SH-SY5Y (cell line): ENCODE measurements around the gene LIPF.

ENCODE experiments used
- GATA2 ChIP-seq: IDR thresholded peaks from 2 replicates; pipeline ENCODE4 v1.6.1; 2011; ENCODE audit warnings: mild to moderate bottlenecking, low read depth, low read length
- GATA3 ChIP-seq: IDR thresholded peaks from 2 replicates; pipeline ENCODE4 v1.6.1; 2011; ENCODE audit warnings: low read depth, mild to moderate bottlenecking, low read length, moderate library complexity

LIPF gene

GRCh38 chr10:88664142-88664541, at the start of gene LIPF:
Gene LIPF (plus strand): TSS chr10:88664442. CDS start chr10:88667298, 2,856 bp downstream.
- no peak for TF ChIP-seq GATA2
- no peak for TF ChIP-seq GATA3

GRCh38 chr10:88616250-88616977, 47.8 kb upstream of the LIPF start:
- TF ChIP-seq GATA3 (no peak), GATA2 (no peak)

- TF ChIP-seq GATA3 (peak; percentile 91), GATA2 (peak; percentile 85)
Observed at GRCh38 chr10:88617772-88618300, 46.4 kb upstream of the LIPF start.

- no peak for TF ChIP-seq GATA3
- TF ChIP-seq GATA2: no peak
Observed at GRCh38 chr10:88618496-88618895, 45.7 kb upstream of the LIPF start.

- TF ChIP-seq GATA3: no peak
- TF ChIP-seq GATA2: no peak
Observed at GRCh38 chr10:88620441-88620840, 43.8 kb upstream of the LIPF start.

- TF ChIP-seq GATA3: peak; percentile 84
- peak; percentile 57; the same call in 1 of the 2 replicates for TF ChIP-seq GATA2
Observed at GRCh38 chr10:88623835-88624234, 40.4 kb upstream of the LIPF start.

- TF ChIP-seq GATA3 (no peak), GATA2 (no peak)
Observed at GRCh38 chr10:88624840-88625239, 39.4 kb upstream of the LIPF start.

GRCh38 chr10:88640186-88640585, 24.1 kb upstream of the LIPF start:
- no peak for TF ChIP-seq GATA3
- TF ChIP-seq GATA2: no peak

GRCh38 chr10:88642209-88642608, 22.0 kb upstream of the LIPF start:
- TF ChIP-seq GATA3 (no peak), GATA2 (no peak)

GRCh38 chr10:88642963-88643362, 21.3 kb upstream of the LIPF start:
- no peak for TF ChIP-seq GATA2

- TF ChIP-seq GATA3 (no peak), GATA2 (no peak)
Observed at GRCh38 chr10:88647061-88647615, 17.1 kb upstream of the LIPF start.

- TF ChIP-seq GATA2 (no peak), GATA3 (no peak)
Observed at GRCh38 chr10:88651101-88651551, 13.1 kb upstream of the LIPF start.

GRCh38 chr10:88652616-88653015, 11.6 kb upstream of the LIPF start:
- TF ChIP-seq GATA2 (no peak), GATA3 (no peak)

GRCh38 chr10:88657901-88658300, 6.3 kb upstream of the LIPF start:
- no peak for TF ChIP-seq GATA2
- TF ChIP-seq GATA3: no peak
